ENCODE data around the gene MMP21. TPM values are rescaled to one million over a fixed set of nuclear protein-coding genes. Genes with fewer than 3 reads are reported as not detected.

Gene MMP21
- total RNA-seq, 2 donors from 2014 or later = not detected

- Mint-ChIP-seq H3K4me1 (peaks cover 4% of the 10 kb centered on the region), H3K27me3 (peaks cover 3% of the 10 kb centered on the region), H3K4me3 (no peak overlapping the region), H3K9me3 (no peaks in the 10 kb centered on the region), H3K36me3 (ENCODE audit: low read depth) (no peaks in the 10 kb centered on the region), H3K27ac (no peak overlapping the region)
- ATAC-seq (replicated peaks) = no peak
Observed at GRCh38 chr10:125781374-125781773, 5.8 kb upstream of the MMP21 start.

- no peak for ATAC-seq (replicated peaks)
- Mint-ChIP-seq H3K4me1 (peaks cover 4% of the 10 kb centered on the region), H3K27ac (no peak overlapping the region), H3K4me3 (no peak overlapping the region), H3K9me3 (no peaks in the 10 kb centered on the region), H3K36me3 (ENCODE audit: low read depth) (no peaks in the 10 kb centered on the region), H3K27me3 (peaks cover 3% of the 10 kb centered on the region)
Observed at GRCh38 chr10:125779403-125780327, 4.0 kb upstream of the MMP21 start.

GRCh38 chr10:125778556-125778955 lies 2.9 kb upstream of the MMP21 start:
- ATAC-seq (replicated peaks) = no peak
- peaks cover 4% of the 10 kb centered on the region for H3K4me1 Mint-ChIP-seq
- H3K27me3 Mint-ChIP-seq = peaks cover 7% of the 10 kb centered on the region
- H3K27ac Mint-ChIP-seq = no peak overlapping the region
- H3K4me3 Mint-ChIP-seq = no peak overlapping the region
- H3K36me3 Mint-ChIP-seq (ENCODE audit: low read depth) = no peaks in the 10 kb centered on the region
- no peaks in the 10 kb centered on the region for H3K9me3 Mint-ChIP-seq

- no peak for ATAC-seq (replicated peaks)
- Mint-ChIP-seq H3K27me3 (peaks cover 7% of the 10 kb centered on the region), H3K9me3 (no peaks in the 10 kb centered on the region), H3K4me3 (no peak overlapping the region), H3K27ac (no peak overlapping the region), H3K36me3 (ENCODE audit: low read depth) (no peaks in the 10 kb centered on the region), H3K4me1 (peaks cover 4% of the 10 kb centered on the region)
Observed at GRCh38 chr10:125777806-125778205, 2.2 kb upstream of the MMP21 start.

GRCh38 chr10:125774581-125775191 lies 935 bp downstream of the MMP21 start:
- Mint-ChIP-seq H3K9me3 (no peaks in the 10 kb centered on the region), H3K27ac (no peak overlapping the region), H3K4me3 (no peak overlapping the region), H3K36me3 (ENCODE audit: low read depth) (no peaks in the 10 kb centered on the region), H3K27me3 (peaks cover 7% of the 10 kb centered on the region), H3K4me1 (no peaks in the 10 kb centered on the region)
- ATAC-seq (replicated peaks) = no peak

- Mint-ChIP-seq H3K27me3 (peaks cover 7% of the 10 kb centered on the region), H3K36me3 (ENCODE audit: low read depth) (peaks cover 6% of the 10 kb centered on the region), H3K9me3 (no peaks in the 10 kb centered on the region), H3K27ac (no peak overlapping the region), H3K4me1 (no peaks in the 10 kb centered on the region), H3K4me3 (no peak overlapping the region)
- ATAC-seq (replicated peaks) = no peak
Observed at GRCh38 chr10:125773687-125774543, 1.7 kb downstream of the MMP21 start.

GRCh38 chr10:125772864-125773180 lies 2.8 kb downstream of the MMP21 start:
- Mint-ChIP-seq H3K4me1 (no peaks in the 10 kb centered on the region), H3K27ac (no peak overlapping the region), H3K36me3 (ENCODE audit: low read depth) (peaks cover 10% of the 10 kb centered on the region), H3K27me3 (peaks cover 4% of the 10 kb centered on the region), H3K4me3 (no peak overlapping the region), H3K9me3 (no peaks in the 10 kb centered on the region)
- ATAC-seq (replicated peaks) = no peak

- Mint-ChIP-seq H3K27ac (no peak overlapping the region), H3K36me3 (ENCODE audit: low read depth) (peaks cover 15% of the 10 kb centered on the region), H3K4me1 (no peaks in the 10 kb centered on the region), H3K27me3 (peaks cover 4% of the 10 kb centered on the region), H3K4me3 (no peak overlapping the region), H3K9me3 (no peaks in the 10 kb centered on the region)
- ATAC-seq (replicated peaks) = no peak
Observed at GRCh38 chr10:125772112-125772863, 3.3 kb downstream of the MMP21 start.

GRCh38 chr10:125770844-125771243 lies 4.8 kb downstream of the MMP21 start:
- no peaks in the 10 kb centered on the region for H3K4me1 Mint-ChIP-seq
- H3K4me3 Mint-ChIP-seq = no peak overlapping the region
- no peak overlapping the region for H3K27ac Mint-ChIP-seq
- ATAC-seq (replicated peaks) = no peak
- peaks cover 4% of the 10 kb centered on the region for H3K27me3 Mint-ChIP-seq
- H3K9me3 Mint-ChIP-seq = no peaks in the 10 kb centered on the region
- peaks cover 28% of the 10 kb centered on the region for H3K36me3 Mint-ChIP-seq (ENCODE audit: low read depth)

- H3K36me3 Mint-ChIP-seq (ENCODE audit: low read depth) = peaks cover 45% of the 10 kb centered on the region
- H3K4me3 Mint-ChIP-seq = no peak overlapping the region
- no peak overlapping the region for H3K27ac Mint-ChIP-seq
- H3K4me1 Mint-ChIP-seq = no peaks in the 10 kb centered on the region
- peaks cover under 1% of the 10 kb centered on the region for H3K27me3 Mint-ChIP-seq
- no peaks in the 10 kb centered on the region for H3K9me3 Mint-ChIP-seq
- no peak for ATAC-seq (replicated peaks)
Observed at GRCh38 chr10:125769175-125769574, 6.4 kb downstream of the MMP21 start.

- ATAC-seq (replicated peaks) = no peak
- H3K4me1 Mint-ChIP-seq = no peaks in the 10 kb centered on the region
Observed at GRCh38 chr10:125768219-125768855, 7.3 kb downstream of the MMP21 start.

GRCh38 chr10:125766511-125766910 lies 9.1 kb downstream of the MMP21 start:
- Mint-ChIP-seq H3K4me1 (no peaks in the 10 kb centered on the region), H3K27ac (no peak overlapping the region), H3K27me3 (no peaks in the 10 kb centered on the region), H3K36me3 (ENCODE audit: low read depth) (peaks cover 72% of the 10 kb centered on the region), H3K9me3 (no peaks in the 10 kb centered on the region), H3K4me3 (no peak overlapping the region)
- ATAC-seq (replicated peaks) = no peak

More at GRCh38 chr10:125768219-125768855, 7.3 kb downstream of the MMP21 start:
- peaks cover 53% of the 10 kb centered on the region for H3K36me3 Mint-ChIP-seq (ENCODE audit: low read depth)
- H3K27ac Mint-ChIP-seq = peak overlapping the region; percentile 38
- no peaks in the 10 kb centered on the region for H3K27me3 Mint-ChIP-seq
- no peaks in the 10 kb centered on the region for H3K9me3 Mint-ChIP-seq
- H3K4me3 Mint-ChIP-seq = no peak overlapping the region

GRCh38 chr10:125765835-125766234 lies 9.8 kb downstream of the MMP21 start:
- H3K9me3 Mint-ChIP-seq = no peaks in the 10 kb centered on the region
- H3K36me3 Mint-ChIP-seq (ENCODE audit: low read depth) = peaks cover 77% of the 10 kb centered on the region
- no peaks in the 10 kb centered on the region for H3K27me3 Mint-ChIP-seq
- no peak for ATAC-seq (replicated peaks)
- H3K27ac Mint-ChIP-seq = no peak overlapping the region
- H3K4me3 Mint-ChIP-seq = no peak overlapping the region
- H3K4me1 Mint-ChIP-seq = no peaks in the 10 kb centered on the region
